Stimulated activated CD4-positive, alpha-beta T cell treated with anti-CD3 and anti-CD28 coated beads, Interleukin-15, amount 100 ng/mL, for 48 hours (primary cell): ENCODE data around the gene SH3D21.

Source experiments
- DNase-seq, 2 donors: peaks; one replicate each; pipeline ENCODE4 v3.0.0-alpha.2; 2020; ENCODE audit warnings: low read depth in 2 of 2

The SH3D21 gene

GRCh38 chr1:36306210-36306901 lies at the start of gene SH3D21:
Gene SH3D21 (plus strand): TSS chr1:36306368. CDS start chr1:36306421, 53 bp downstream.
- peak in 1 of 2 donors; percentile 55 for DNase-seq

DNA sequence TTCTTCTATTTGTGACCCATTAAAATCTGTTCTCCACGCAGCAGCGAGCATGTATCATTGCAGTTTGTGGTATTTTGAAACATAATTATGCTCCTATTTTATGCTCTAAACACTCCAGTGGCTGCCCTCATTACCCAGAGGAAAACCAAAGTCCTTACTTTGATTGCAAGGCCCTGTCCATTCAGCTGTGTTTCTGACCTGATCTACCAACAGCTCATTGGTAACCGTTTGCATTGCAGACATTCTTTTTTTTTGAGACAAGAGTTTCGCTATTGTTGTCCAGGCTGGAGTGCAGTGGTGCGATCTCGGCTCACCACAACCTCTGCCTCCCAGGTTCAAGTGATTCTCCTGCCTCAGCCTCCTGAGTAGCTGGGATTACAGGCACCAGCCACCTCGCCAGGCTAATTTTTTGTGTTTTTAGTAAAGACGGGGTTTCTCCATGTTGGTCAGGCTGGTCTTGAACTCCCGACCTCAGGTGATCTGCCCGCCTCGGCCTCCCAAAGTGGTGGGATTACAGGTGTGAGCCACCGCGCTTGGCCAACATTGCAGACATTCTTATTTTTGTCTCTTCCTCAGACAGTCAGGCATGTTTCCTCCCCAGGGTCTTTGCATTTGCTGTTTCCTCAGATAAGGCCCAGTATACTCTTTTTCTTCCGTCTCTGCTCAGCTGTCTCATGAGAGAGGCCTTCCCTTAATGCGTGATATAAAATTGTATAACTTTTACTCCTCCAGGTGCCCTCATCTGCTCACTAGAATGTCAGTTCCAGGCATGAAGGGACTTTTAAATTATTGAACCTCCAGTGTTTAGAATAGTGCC lies 49.4 kb upstream of the SH3D21 start:
- DNase-seq: no peak

DNA sequence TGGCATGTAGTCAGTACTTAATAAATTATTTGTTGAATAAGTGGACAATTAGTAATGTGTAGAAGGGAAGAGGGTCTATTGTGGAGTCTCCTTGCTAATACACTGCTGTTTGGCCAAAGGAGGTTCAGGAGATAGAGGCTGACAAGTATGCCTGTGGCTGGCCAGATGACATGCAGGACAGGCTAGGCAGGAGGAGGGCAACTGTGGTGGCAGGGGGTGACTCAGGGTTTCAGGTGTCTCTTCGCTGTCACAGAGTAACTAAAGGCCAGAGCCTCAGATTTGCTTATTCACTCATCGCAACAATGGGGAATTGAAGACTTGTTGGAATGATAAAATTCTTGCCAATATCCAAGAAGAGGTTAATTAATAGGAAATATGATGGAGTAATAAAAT lies 48.8 kb upstream of the SH3D21 start:
- DNase-seq: no peak

DNA sequence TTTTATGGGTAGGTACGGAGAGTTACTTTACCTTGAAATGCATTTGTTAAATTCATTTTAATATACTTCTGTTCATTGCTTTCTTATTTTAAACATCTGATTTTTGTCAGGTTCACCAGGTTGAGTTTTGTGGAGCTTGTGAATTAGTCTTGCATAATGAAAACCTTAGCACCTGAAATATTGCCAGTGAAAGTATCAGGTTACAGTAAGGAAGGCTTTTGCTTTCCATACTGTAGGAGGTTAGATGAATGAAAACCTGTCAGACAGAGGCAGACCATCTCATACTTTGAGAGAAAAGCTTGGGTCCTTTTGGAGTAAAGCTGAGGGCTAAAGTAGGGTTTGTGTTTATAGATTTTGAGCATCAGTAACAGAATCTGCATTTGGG lies 47.2 kb upstream of the SH3D21 start:
- DNase-seq: no peak

DNA sequence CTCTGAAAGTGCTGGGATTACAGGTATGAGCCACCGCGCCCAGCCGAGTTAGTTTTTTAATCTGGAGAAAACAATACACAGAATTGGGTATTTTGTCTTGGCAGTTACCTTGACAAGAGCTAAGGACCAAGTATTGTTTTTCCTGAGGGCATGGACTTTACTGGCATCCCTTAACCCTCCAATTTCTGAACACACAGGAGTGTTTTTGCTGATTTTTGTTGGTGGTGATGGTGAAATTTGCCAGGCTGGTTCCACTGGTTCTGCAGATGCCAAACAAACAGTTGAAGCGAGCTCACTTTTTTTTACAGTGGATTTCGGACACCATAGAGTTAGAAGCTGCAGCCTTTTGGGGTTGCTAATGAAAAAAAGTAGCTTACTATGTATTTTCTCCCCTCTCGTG lies 37.2 kb upstream of the SH3D21 start:
- no peak for DNase-seq

GRCh38 chr1:36269408-36269838 lies 36.7 kb upstream of the SH3D21 start:
- no peak for DNase-seq

- DNase-seq: no peak
Measured at GRCh38 chr1:36273024-36273423, 33.1 kb upstream of the SH3D21 start.

DNA sequence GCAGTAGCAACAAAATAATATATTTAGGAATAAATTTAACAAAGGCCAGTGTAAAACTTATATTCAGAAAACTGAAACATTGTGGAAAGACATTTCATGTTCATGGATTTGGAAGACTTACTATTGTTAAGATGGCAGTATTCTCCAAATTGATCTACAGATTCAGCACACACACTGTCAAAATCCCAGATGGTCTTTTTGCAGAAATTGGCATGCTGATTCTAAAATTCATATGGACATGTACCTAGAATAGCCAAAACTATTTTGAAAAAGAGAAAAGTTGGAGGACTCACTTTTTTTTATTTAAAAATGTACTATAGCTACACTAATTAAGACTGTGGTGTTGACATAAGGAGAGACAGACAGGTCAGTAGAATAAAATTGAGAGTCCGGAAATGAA lies 32.0 kb upstream of the SH3D21 start:
- no peak for DNase-seq

GRCh38 chr1:36276688-36277087 lies 29.5 kb upstream of the SH3D21 start:
- DNase-seq: no peak

DNA sequence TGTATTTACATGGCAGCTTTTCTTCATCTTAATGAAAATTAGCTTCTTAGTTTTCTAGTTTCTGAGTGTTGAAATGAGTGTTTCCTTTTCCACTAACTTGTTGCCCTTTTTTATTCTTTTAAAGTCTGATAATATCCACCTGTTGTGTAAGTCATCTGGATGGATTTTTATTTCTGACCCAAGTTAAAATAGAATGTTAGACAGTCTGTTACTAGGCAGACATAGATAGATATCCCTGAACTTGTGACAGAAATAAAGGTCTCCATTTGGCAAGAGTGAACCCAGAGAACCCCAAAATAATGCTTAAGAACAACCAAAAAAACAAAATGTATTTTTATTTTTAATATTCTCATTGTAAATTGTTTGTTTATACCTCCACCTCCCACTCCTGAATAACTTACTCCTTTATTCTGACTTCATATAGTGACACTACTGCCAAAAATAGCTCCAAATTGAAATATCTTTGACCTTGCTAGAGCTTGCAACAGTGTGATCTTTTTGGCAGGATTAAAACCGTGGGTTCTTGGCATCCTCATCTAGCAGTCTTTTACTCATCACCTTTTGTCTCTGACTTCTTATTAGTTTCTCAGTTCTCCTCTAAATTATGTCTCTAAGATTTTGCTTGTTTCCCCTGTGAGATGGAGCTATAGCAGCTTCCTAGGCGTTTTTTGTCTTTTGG lies 26.9 kb upstream of the SH3D21 start:
- DNase-seq: no peak

GRCh38 chr1:36279789-36280296 lies 26.3 kb upstream of the SH3D21 start:
- DNase-seq: no peak

DNA sequence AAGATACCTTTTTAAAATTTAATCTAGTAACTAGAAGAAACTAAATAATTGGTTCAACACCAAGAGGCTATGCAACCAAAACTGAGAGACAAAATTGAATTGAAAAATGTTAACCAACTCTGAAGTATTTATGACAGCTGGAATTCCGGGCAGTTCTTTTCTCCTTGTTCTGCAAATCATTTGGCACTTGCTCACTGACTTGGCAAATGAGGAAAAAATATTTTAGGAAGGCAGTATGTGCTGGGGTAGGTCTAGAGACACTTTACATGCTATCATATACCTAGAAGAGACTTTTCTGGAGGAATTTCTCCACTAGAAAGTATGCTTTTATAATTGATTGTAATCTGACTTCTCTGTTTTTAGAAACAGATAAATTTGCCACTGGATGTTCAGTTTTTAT lies 22.1 kb upstream of the SH3D21 start:
- DNase-seq: no peak

- DNase-seq: no peak
Measured at GRCh38 chr1:36284517-36284916, 21.7 kb upstream of the SH3D21 start.

- peak in 1 of 2 donors; percentile 56 for DNase-seq
Measured at GRCh38 chr1:36285443-36286101, 20.6 kb upstream of the SH3D21 start.

- no peak for DNase-seq
Measured at GRCh38 chr1:36286802-36287201, 19.4 kb upstream of the SH3D21 start.

DNA sequence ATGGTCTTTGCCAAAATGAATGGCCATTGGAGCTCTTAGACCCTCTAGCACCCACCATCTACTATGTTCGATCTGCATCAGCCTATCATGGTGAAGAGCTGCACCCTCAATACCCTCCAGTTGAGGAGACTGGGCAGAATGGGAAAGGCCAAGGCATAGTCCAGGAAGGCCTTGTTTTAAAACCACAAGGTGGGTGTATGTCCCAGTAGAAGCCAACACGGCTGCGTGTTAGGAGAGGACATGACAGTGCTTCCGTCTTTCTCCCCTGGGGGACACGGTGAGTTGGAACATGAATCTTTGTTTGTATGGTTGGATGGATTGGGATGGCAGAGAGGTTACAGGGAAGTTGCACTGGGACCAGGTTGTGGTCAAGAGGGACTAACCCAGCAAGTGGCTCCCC lies 18.6 kb upstream of the SH3D21 start:
- no peak for DNase-seq

- DNase-seq: no peak
Measured at GRCh38 chr1:36295390-36295789, 10.8 kb upstream of the SH3D21 start.

GRCh38 chr1:36297062-36297461 lies 9.1 kb upstream of the SH3D21 start:
- DNase-seq: no peak

GRCh38 chr1:36298640-36299039 lies 7.5 kb upstream of the SH3D21 start:
- DNase-seq: no peak

DNA sequence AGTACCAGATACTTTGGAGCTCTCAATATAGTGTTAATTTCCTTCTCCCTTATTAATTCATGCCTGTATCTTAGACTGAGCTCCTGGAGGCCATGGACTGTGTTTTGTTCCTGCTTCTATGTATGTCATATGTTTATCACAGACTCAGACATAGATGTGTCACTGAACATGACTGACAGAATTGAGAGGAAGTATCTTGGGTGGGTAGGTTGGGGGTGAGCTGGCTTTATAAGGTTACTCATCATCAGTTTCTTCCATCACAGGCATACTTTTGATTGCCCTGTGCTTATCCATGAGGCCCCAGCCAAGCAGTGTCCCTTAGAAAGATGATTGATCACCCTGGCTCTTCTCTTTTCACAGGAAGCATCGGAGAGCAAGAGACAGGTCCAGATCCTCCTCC lies 5.6 kb upstream of the SH3D21 start:
- no peak for DNase-seq

DNA sequence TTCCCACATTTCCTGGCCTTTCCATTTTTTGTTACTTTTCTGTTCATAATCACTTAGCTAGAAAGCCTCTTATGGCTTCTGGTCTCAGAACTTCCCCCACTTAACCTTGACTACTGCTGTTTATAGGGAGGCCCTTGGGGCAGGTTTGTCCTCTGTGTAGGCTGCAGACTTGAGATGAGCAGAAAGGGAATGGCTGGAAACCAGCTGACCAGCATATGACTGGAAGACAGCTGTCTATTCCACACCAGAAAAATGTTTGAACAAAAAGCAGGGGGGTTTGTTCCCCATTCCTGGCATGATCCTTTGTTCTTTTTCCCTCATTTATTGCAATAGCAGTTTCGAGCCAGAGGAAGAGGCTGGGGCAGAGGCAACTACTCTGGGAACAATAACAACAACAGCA lies 4.9 kb upstream of the SH3D21 start:
- DNase-seq: no peak

GRCh38 chr1:36303244-36303643 lies 2.9 kb upstream of the SH3D21 start:
- DNase-seq: no peak
